HG03354 (cell line): ENCODE measurements around the gene CASKIN1.
"Not testable (repeated sequence)": the region's sequence is repeated elsewhere in the genome, so short reads cannot be mapped to it uniquely, and the experiment has no call there.

ENCODE experiments used
- ATAC-seq: cut with Tn5 transposase; IDR thresholded peaks from one replicate; pipeline ENCODE4 v1.9.1; 2021; ENCODE audit warnings: mild to moderate bottlenecking; ENCODE audit not compliant: unreplicated experiment, poor library complexity, severe bottlenecking

The CASKIN1 gene, protein sequence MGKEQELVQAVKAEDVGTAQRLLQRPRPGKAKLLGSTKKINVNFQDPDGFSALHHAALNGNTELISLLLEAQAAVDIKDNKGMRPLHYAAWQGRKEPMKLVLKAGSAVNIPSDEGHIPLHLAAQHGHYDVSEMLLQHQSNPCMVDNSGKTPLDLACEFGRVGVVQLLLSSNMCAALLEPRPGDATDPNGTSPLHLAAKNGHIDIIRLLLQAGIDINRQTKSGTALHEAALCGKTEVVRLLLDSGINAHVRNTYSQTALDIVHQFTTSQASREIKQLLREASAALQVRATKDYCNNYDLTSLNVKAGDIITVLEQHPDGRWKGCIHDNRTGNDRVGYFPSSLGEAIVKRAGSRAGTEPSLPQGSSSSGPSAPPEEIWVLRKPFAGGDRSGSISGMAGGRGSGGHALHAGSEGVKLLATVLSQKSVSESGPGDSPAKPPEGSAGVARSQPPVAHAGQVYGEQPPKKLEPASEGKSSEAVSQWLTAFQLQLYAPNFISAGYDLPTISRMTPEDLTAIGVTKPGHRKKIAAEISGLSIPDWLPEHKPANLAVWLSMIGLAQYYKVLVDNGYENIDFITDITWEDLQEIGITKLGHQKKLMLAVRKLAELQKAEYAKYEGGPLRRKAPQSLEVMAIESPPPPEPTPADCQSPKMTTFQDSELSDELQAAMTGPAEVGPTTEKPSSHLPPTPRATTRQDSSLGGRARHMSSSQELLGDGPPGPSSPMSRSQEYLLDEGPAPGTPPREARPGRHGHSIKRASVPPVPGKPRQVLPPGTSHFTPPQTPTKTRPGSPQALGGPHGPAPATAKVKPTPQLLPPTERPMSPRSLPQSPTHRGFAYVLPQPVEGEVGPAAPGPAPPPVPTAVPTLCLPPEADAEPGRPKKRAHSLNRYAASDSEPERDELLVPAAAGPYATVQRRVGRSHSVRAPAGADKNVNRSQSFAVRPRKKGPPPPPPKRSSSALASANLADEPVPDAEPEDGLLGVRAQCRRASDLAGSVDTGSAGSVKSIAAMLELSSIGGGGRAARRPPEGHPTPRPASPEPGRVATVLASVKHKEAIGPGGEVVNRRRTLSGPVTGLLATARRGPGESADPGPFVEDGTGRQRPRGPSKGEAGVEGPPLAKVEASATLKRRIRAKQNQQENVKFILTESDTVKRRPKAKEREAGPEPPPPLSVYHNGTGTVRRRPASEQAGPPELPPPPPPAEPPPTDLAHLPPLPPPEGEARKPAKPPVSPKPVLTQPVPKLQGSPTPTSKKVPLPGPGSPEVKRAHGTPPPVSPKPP (N-terminal part only)

DNA sequence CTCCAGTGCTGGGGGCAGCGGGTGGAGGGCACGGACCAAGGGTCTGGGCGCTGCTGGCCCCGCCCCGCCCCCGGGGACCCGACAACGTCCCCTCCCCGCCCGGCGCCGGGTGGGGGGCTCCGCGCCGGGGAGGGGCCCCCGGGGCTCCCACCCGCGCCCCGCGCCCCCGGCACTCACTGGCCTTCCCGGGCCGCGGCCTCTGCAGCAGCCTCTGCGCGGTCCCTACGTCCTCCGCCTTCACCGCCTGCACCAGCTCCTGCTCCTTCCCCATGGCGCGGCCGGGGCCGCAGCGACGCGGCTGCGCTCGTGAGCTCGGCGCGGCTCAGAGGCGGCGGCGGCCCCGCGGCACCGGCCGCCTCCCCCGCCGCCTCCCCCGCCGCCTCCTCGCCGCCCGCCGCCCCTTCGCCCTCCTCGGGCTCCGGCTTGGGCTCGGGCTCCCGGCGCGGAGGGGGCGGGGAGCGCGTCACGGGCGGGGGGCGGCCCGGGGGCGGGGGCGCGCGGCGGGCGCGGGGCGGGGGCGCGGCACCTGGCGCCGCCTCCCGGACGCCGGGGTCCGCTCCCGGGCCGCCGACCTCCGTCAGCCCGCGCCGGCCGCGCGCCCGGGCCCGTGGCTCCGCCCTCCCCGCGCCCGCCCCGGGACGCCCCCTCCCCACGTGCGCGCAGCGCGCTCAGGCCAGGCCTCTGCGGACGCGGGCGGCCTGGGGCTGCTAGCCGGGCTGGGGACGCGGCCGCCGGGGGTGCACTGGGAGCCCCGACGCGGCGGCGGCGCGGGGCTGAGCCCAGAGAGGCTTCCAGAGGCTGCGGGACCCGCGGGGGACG, at the start of gene CASKIN1:
Gene CASKIN1, minus strand, starts transcription at position 444 of the 819 bp plus-strand sequence. Its CDS starts 173 bp downstream, at position 271.
- ATAC-seq, result no peak

DNA sequence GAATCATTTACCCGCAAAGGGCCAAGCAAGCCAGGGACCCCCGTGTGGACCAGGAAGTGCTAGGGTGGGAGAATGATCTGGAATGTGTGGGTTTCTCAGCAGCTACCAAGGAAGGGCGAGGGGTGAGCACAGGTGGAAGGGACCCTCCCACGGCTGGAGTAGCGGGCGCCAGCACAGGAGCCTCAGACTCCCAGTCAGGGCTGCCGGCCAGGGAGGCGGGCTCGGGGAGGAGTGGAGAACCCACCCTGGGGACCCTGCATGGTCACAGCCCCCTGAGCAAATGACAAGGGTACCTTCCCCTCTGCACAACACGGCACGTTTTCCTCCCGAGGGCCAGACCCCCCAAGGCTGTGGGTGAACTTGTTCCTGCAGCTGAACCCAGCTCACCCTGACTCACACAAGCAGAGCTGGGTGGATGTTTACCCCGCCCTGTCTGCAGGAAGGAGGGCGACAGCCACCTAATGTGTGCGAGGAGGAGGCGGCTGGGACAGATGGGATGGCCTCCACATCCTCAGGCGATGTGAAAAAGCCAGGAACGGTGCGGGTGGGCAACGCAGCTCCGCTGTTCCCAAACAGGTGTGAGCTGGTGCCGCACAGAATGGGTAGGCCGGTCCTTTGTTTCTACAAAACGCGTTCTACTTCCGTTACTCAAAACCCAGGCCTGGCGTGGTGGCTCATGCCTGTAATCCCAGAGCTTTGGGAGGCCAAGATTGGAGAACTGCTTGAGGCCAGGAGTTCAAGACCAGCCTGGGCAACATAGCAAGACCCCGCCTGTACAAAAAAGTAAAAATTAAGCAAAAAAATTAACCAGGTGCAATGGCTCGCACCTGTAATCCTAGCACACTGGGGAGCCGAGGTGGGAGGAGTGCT, 48.8 kb upstream of the CASKIN1 start:
- ATAC-seq, result no peak

DNA sequence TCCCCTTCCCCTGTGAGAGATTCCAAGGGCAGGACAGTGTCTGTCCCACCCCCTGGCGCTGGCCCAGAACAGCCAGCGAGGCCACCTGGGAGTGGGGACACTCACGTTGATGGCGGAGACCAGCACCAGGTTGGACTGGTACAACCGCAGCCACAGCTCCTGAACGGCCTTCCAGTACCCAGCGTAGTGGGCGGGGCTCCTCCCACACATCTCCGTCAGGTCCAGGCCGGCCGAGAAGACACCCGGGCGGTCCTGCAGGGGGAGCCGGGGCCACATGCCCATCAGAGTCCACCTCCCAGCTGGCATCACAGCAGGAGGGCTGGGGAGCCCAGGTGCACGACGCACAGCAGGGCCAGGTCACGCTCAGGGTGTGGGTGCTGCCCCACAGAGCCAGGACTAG, 47.9 kb upstream of the CASKIN1 start:
- ATAC-seq, result no peak

DNA sequence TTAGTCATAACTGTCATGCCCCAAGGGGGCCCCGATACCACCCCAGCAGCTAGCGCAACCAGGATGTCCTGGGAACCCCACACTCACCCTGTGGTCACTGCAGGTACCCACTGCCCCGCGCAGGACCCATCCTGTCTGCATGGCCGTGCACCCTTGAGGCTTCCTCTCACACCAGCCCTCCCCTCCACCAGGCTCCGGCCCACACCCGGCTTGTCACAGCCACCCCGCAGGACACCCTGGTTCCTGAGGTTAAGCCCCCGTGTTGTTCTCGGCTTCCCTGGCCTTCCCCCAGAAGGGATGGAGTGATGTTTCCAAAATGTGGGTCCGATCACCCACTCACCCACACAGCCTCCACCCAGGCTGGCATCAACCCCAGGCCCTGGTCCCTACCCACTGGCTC, 47.4 kb upstream of the CASKIN1 start:
- ATAC-seq, result no peak

DNA sequence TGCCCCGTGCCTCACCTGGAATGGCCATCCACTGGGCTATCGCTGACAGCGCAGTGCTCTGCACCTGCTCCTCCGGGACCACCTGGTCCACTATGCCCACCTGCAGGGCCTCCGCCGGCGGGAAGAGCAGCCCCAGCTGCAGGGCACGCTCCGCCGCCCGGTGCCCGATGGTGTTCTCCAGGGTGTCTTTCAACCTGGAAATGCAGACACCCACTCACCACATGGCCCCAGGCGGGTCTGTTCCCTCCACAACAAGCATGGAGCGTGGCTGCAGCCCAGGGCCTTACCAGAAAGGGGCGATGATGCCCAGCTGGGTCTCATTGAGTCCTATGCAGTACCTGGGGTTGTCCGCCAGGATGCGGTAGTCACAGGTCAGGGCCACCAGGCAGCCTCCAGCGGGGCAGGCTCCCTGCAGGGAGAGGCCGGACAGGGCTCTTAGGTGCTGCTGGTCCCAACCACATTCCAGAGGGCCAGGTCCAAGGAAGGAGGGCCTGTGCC, 46.7 kb upstream of the CASKIN1 start:
- no peak for ATAC-seq

DNA sequence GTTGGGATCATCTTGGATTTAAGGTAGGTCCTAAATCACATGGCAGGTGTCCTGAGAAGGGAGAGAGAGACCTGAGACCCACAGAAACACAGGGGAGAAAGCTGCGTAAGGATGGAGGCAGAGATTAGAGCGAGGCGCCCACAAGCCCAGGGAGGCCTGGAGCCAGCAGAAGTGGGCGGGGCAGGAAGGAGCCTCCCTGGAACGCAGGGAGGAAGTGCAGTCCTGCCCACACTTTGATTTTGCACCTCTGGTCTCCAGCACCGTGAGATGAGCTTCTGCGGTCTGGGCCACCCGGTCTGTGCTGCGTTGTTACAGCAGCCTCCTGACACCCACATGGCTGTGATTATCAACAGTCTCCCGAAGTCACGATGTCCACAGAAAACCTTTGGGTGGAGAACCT, 46.2 kb upstream of the CASKIN1 start:
- ATAC-seq, result no peak

DNA sequence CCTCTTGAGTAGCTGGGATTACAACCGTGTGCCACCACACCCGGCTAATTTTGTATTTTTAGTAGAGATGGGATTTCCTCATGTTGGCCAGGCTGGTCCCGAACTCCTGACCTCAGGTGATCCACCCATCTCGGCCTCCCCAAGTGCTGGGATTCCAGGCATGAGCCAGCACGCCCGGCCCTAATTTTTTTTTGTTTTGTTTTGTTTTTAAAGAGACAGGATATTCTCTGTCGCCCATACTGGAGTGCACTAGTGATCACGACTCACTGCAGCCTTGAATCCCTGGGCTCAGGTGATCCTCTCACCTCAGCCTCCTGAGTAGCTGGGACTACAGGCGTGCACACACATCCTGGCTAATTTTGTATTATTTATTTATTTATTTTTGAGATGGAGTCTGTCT, 43.9 kb upstream of the CASKIN1 start:
- not testable (repeated sequence) for ATAC-seq

DNA sequence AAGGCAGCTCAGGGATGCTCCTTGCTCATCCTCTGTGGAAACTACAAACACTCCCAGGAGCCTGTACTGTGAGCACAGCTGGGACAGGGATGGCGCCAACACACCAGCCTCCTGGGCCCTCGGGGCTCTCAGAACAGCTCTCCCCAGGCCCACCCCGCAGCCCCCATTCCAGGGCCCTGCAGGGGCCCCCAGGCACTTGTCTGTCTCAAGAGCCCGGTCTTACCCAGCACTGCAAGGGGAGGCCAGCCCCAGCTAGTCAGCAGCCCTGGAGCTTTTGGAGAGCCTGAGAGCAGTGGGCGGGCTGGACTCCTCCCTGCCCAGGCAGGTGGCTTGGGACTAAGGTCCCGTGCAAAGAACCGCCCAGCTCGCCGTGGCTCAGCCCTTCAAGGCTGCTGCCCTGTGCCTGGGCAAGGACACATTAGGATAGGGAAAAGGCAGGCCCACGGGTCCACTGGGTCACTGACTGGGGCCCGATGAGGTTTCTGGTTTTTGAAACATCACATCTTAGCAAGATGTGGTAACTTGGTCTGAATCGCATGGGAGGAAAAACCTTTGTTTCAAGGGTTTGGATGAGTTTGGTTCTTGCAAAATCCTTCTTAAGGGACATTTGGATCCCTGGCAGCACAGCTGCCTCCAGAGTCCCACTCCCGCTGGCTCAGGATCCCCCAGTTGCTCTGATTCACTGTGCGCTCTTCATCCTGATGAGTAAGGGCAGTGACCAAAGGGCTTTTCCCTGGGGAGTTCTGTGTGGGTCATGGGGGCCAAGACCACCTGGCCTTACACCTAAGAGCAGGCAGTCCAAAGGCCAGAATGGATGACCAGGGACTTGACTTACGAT, 42.7 kb upstream of the CASKIN1 start:
- no peak for ATAC-seq

DNA sequence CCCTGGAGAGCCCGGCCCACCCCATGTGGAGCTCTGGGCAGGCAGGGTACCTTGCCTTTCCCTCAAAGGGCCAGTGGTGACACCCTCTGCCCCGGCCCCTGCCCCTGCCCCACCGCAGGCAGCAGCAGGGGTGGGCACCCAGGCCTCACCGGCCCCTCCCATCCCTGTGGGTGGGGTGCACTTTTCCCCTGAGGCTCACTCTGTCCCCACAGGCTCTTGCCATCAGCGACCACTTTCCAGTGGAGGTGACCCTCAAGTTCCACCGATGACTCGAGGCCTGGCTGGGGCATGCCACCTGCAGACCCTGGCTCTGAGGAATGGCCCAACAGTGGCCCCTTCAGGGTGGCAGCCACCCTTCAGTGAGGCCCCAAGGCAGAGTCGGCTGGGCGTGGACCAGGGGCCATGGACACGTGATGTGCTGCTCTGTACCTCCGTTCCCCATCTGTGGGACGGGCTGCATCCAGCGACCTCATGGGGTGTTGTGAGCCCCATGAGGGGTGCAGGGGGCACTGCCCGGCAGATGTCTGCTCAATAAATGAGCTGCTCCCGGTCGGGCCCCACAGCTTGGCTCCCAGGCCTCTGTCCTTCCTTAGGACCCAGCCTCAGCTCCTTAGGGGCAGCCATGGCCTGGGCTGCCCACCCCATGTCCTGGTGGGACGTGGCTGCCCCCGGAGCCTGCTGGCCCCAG, 41.9 kb upstream of the CASKIN1 start:
- no peak for ATAC-seq

DNA sequence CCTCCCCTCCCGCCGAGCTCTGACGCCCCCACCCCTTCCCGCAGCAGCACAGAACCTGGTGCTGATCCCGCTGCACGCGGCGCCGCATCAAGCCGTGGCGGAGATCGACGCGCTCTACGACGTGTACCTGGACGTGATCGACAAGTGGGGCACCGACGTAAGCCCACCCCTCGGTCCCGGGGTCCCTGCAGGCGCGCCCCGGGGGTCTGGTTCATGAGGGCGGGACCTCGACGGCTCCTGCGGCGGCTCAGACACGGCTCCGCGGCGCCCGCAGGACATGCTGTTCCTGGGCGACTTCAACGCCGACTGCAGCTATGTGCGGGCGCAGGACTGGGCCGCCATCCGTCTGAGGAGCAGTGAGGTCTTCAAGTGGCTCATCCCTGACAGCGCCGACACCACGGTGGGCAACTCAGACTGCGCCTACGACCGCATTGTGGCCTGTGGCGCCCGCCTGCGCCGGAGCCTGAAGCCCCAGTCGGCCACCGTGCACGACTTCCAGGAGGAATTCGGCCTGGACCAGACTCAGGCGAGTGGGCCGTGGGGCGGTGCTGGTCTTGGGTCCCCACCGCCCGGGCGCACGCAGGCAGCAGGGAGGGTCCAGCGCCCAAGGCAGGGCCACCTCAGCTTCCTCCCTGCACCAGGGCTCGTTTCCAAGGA, 41.2 kb upstream of the CASKIN1 start:
- no peak for ATAC-seq

DNA sequence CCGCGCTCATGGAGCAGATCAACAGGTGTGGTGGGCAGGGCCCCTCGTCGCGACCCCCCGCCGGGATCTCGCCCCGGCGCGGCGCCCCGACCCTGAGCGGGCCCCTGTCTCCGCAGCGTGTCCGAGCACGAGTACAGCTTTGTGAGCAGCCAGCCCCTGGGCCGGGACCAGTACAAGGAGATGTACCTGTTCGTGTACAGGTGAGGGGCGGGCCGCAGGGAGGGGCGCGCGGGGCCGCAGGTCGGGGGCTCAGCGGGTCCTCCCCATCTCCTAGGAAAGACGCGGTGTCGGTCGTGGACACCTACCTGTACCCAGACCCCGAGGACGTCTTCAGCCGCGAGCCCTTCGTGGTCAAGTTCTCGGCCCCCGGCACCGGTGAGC, 40.7 kb upstream of the CASKIN1 start:
- ATAC-seq, result no peak

DNA sequence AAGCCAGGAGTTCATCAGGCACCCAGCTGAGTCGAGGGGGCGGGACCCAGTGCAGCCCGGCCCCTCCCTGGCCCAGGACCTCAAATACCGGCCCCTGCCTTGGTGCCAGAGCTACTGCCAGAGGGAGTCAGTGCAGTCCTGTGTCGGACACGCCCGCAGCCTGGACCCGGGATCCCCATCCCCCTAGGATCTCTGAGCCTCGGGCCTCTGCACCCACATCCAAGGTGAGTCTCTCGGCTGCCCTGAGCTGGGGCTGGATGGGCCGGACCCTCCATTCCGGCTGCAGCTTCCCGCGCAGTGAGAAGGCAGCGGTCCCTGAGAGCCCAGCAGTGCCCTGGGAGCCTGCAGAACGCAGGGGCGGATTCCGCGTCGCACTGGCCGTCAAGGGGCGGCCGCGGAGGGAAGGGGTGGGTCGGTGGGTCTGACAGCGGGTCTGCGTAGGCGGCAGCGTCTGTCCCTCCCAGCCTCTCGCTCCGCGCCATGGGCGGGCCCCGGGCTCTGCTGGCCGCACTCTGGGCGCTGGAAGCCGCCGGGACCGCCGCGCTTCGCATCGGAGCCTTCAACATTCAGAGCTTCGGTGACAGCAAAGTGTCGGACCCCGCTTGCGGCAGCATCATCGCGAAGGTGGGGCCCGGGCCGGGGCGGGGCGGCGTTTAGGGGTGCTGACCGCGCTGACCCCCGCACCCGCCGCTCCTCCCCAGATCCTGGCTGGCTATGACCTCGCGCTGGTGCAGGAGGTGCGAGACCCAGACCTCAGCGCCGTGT, 40.1 kb upstream of the CASKIN1 start, which contains the start of gene DNASE1L2:
Gene DNASE1L2, plus strand, starts transcription at position 108 of the 765 bp plus-strand sequence. Its CDS starts 373 bp downstream, at position 481.
- no peak for ATAC-seq

DNA sequence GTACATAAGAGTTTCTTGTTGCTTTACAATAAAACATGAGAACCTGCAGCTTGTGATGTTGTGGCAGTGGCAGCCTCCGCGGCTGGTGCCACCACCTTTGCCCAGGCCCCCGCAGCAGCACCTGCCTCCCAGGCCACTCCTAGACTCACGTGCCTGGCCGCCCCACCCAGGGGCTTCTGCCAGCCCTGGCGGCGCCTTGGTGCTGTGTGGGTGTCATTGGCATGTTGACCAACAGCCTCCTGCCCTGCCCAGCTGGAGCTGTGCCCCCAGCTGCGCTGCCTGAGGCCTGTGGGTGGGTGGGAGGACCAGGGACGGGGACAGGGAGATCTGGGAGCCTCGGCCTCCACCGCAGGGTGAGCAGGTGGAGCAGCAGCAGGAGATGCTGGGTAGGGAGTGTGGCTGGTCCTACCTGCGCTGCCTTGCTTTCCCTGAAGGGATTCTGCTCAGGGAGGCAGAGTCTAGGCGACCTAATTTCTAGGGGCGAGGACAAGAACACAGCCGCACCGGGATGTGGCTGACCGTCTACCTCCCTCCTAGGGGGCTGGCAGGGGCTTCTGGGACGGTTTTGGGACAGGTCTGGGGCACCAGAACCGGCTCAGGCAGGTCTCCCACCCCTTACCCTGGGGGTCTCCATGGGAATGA, 39.4 kb upstream of the CASKIN1 start:
- ATAC-seq, result no peak

DNA sequence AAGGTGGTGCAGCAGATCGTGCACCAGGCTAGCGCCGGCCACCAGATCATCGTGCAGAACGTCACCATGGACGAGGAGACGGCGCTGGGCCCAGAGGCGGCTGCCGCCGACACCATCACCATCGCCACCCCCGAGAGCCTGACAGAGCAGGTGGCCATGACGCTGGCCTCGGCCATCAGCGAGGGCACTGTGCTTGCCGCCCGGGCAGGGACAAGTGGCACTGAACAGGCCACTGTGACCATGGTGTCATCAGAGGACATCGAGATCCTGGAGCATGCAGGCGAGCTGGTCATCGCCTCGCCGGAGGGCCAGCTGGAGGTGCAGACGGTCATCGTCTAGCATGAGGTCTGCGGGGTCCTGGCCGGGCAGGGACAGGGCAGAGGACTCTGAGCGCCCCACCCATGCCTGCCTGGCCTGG, 38.8 kb upstream of the CASKIN1 start:
- no peak for ATAC-seq

DNA sequence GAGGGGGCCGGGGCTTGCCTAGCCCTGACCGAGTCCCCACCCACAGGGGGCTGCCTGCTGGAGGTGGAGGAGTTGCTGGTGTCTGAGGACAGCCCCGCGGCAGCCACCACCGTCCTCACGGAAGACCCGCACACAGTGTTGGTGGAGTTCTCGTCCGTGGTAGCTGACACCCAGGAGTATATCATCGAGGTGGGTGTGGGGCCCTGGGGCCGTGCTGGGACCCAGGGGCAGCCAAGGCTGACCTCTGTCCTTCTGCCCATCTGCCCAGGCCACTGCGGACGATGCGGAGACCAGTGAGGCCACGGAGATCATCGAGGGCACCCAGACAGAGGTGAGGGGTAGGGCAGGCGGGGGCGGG, 38.4 kb upstream of the CASKIN1 start:
- ATAC-seq, result no peak
